Measurements from ENCODE around the gene SEC14L3.

DNA sequence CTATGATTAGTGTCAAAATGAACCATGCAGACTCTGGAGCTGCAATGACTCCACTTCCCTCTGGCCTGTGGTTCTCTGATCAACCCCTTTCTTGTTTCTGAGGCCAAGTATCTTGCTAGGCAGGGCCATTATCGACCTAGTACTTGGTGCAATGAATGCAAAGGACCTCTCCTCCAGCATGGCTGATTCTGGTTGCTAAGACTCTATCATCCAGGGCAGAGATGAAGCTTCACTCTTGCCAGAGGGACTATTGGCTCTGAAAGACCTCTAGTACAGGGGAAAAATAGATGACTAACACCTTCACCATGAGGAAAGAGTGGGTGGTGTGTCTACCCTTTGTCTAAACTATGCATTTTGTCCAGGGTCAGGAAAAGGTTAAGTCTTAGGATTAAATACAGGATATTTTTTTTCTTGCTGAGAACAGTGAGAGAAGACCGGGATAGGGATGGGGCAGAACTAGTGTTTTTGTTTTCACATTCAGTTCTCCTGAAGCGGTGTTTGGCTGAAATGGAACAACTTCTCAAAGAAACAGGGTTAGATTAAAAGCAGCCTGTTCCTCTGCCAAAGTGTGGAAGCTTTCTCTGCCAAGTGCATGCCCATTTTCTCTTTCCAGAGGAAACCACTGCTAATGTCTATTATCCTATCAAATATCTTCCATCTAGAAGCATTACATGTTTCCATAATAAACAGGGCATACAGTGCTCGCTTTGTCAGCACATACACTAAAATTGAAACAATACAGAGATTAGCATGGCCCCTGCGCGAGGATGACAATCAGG is 51.3 kb downstream of the SEC14L3 start:
- TF ChIP-seq POLR2A (IDR thresholded peaks at IDR 0.05; ENCODE audit: extremely low read depth, insufficient read length) (no peak), CTCF (IDR thresholded peaks at IDR 0.05; ENCODE audit: low read depth, low read length) (no peak), MYC (IDR thresholded peaks at IDR 0.05; ENCODE audit: low read depth, low read length) (no peak)
- TF ChIP-seq, protein P1, sequence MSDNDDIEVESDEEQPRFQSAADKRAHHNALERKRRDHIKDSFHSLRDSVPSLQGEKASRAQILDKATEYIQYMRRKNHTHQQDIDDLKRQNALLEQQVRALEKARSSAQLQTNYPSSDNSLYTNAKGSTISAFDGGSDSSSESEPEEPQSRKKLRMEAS (IDR thresholded peaks at IDR 0.05; ENCODE audit: low read depth, low read length), result no peak
